H1 (cell line): ENCODE results near the gene USHBP1. TPM values are rescaled to one million over a fixed set of nuclear protein-coding genes. Genes with fewer than 3 reads are reported as not detected.
A peak's percentile ranks its signal among the peaks of the same experiment; 100 is the strongest.

Experiments
- CTCF ChIA-PET: fragments of 300-600 bp; sonication (Branson Sonifier 250); formaldehyde crosslinking; loops from one replicate; lab custom pipeline; 2021; ENCODE audit not compliant: partially characterized antibody; lab: Charles Lee
- POLR2A ChIA-PET: fragments of 300-600 bp; sonication (Branson Sonifier 250); formaldehyde crosslinking; loops from one replicate; lab custom pipeline; 2021; ENCODE audit warnings: inconsistent platforms; ENCODE audit not compliant: partially characterized antibody; lab: Charles Lee
- DNase-seq, 2 experiments: peaks; one replicate each; pipeline versions ENCODE4 v3.0.0 to v3.0.0-alpha.2; 2010 to 2022; ENCODE audit warnings: low spot score in 2 of 2, low read depth in 1 of 2, mixed read lengths in 1 of 2
- FAIRE-seq: peaks from 2 replicates; lab custom pipeline; 2011; peaks lifted over from hg19 to GRCh38; lab: Jason Lieb, UNC
- H2AFZ ChIP-seq: 2 replicates; pipeline ENCODE4 v1.8.1; 2012; ENCODE audit warnings: low read length, inconsistent platforms
- H2AK5ac ChIP-seq: 2 replicates; pipeline ENCODE4 v1.6.1; 2013; ENCODE audit warnings: low read depth, low read length
- H2BK120ac ChIP-seq: replicated peaks from 2 replicates; pipeline ENCODE3; 2013; ENCODE audit warnings: low read depth, low read length, inconsistent platforms
- H2BK12ac ChIP-seq: 2 replicates; pipeline ENCODE4 v1.6.1; 2013; ENCODE audit warnings: low read depth, low read length
- H2BK15ac ChIP-seq: 2 replicates; pipeline ENCODE4 v1.6.1; 2013; ENCODE audit warnings: low read length
- H2BK20ac ChIP-seq: 2 replicates; pipeline ENCODE4 v1.6.1; 2013; ENCODE audit warnings: low read length
- H2BK5ac ChIP-seq: 2 replicates; pipeline ENCODE4 v1.6.1; 2013; ENCODE audit warnings: low read depth, low read length
- H3K14ac ChIP-seq: 2 replicates; pipeline ENCODE4 v1.6.1; 2013; ENCODE audit warnings: inconsistent platforms; ENCODE audit not compliant: insufficient read length
- H3K18ac ChIP-seq: 2 replicates; pipeline ENCODE4 v1.6.1; 2013; ENCODE audit warnings: low read length; ENCODE audit errors: extremely low read depth
- H3K23ac ChIP-seq: 2 replicates; pipeline ENCODE4 v1.6.1; 2013; ENCODE audit warnings: inconsistent platforms; ENCODE audit not compliant: insufficient read length
- H3K23me2 ChIP-seq: 2 replicates; pipeline ENCODE4 v1.6.1; 2013; ENCODE audit warnings: low read depth, low read length
- H3K27ac ChIP-seq: 2 replicates; pipeline ENCODE4 v1.6.1; 2011; ENCODE audit warnings: low read depth, low read length, inconsistent platforms
- H3K27me3 ChIP-seq, 4 experiments: replicated peaks in 1 of 4; 1 replicate in 1 of 4; 2 replicates in 3 of 4; pipeline versions ENCODE4 v1.6.1 to v1.8.1; 2011 to 2013; ENCODE audit warnings: low read length in 3 of 4, mild to moderate bottlenecking in 3 of 4, inconsistent platforms in 2 of 4, mixed read lengths in 2 of 4, moderate library complexity in 1 of 4; ENCODE audit not compliant: control insufficient read depth in 3 of 4, insufficient read depth in 3 of 4; ENCODE audit errors: extremely low read depth in 1 of 4
- H3K36me3 ChIP-seq, 4 experiments: 2 replicates each; pipeline versions ENCODE4 v1.6.1 to v1.8.1; 2011 to 2013; ENCODE audit warnings: mild to moderate bottlenecking in 4 of 4, low read length in 3 of 4, moderate library complexity in 2 of 4, control low read depth in 1 of 4, inconsistent platforms in 1 of 4; ENCODE audit not compliant: insufficient read depth in 4 of 4, control insufficient read depth in 2 of 4
- H3K4ac ChIP-seq: replicated peaks from 2 replicates; pipeline ENCODE3; 2013; ENCODE audit warnings: low read length, low read depth, mixed read lengths, inconsistent platforms; ENCODE audit not compliant: insufficient read length
- H3K4me1 ChIP-seq, 4 experiments: replicated peaks in 1 of 4; 1 replicate in 1 of 4; 2 replicates in 3 of 4; pipeline versions ENCODE4 v1.6.1 to v1.8.1; 2011 to 2013; ENCODE audit warnings: low read length in 3 of 4, inconsistent platforms in 2 of 4, mixed read lengths in 1 of 4; ENCODE audit not compliant: insufficient read depth in 4 of 4, control insufficient read depth in 3 of 4
- H3K4me2 ChIP-seq, 2 experiments: 2 replicates each; pipeline versions ENCODE4 v1.6.1 to v1.8.1; 2011 to 2013; ENCODE audit warnings: low read depth in 2 of 2, low read length in 2 of 2, control low read depth in 1 of 2, inconsistent platforms in 1 of 2, mild to moderate bottlenecking in 1 of 2; ENCODE audit not compliant: insufficient read depth in 1 of 2
- H3K4me3 ChIP-seq, 4 experiments: fragments of 200-600, 300-600 bp in 1 of 4; sonication (generic), shearing (Covaris generic), sonication (Bioruptor Twin) in 1 of 4; 2 replicates each; pipeline versions ENCODE4 v1.5.1 to v1.8.1; 2011 to 2016; ENCODE audit warnings: low read length in 4 of 4, low read depth in 3 of 4, control low read depth in 2 of 4, inconsistent platforms in 2 of 4, mild to moderate bottlenecking in 2 of 4, mixed read lengths in 1 of 4, moderate library complexity in 1 of 4; ENCODE audit not compliant: insufficient read depth in 2 of 4; ENCODE audit errors: extremely low read depth in 1 of 4
- H3K56ac ChIP-seq: replicated peaks from 2 replicates; pipeline ENCODE3; 2013; ENCODE audit warnings: low read depth, mild to moderate bottlenecking, mixed read lengths, low read length, inconsistent platforms; ENCODE audit not compliant: insufficient read length
- H3K79me1 ChIP-seq: 2 replicates; pipeline ENCODE4 v1.6.1; 2013; ENCODE audit warnings: low read depth, low read length, control low read depth
- H3K79me2 ChIP-seq, 2 experiments: 2 replicates each; pipeline versions ENCODE4 v1.6.1 to v1.8.1; 2012 to 2013; ENCODE audit warnings: low read length in 2 of 2, mild to moderate bottlenecking in 2 of 2, inconsistent platforms in 1 of 2; ENCODE audit not compliant: insufficient read depth in 2 of 2, control insufficient read depth in 1 of 2
- H3K9ac ChIP-seq, 4 experiments: replicated peaks in 1 of 4; 1 replicate in 1 of 4; 2 replicates in 3 of 4; pipeline versions ENCODE4 v1.6.1 to v1.8.1; 2011 to 2013; ENCODE audit warnings: low read depth in 3 of 4, low read length in 3 of 4, control low read depth in 2 of 4, mild to moderate bottlenecking in 2 of 4, moderate library complexity in 2 of 4, inconsistent platforms in 1 of 4; ENCODE audit errors: extremely low read depth in 1 of 4
- H3K9me3 ChIP-seq, 2 experiments: 2 replicates each; pipeline versions ENCODE4 v1.6.1 to v1.8.1; 2012 to 2013; ENCODE audit warnings: mild to moderate bottlenecking in 2 of 2, moderate library complexity in 2 of 2, control low read depth in 1 of 2, inconsistent platforms in 1 of 2, low read depth in 1 of 2, low read length in 1 of 2, mixed read lengths in 1 of 2; ENCODE audit not compliant: insufficient read depth in 2 of 2
- H4K20me1 ChIP-seq, 2 experiments: replicated peaks in 1 of 2; 2 replicates each; pipeline versions ENCODE3 to v1.8.1; 2011 to 2013; ENCODE audit warnings: inconsistent platforms in 2 of 2, low read length in 2 of 2, mild to moderate bottlenecking in 1 of 2; ENCODE audit not compliant: insufficient read depth in 2 of 2, control insufficient read depth in 1 of 2
- H4K5ac ChIP-seq: 2 replicates; pipeline ENCODE4 v1.6.1; 2013; ENCODE audit warnings: low read length, low read depth, mixed read lengths, inconsistent platforms; ENCODE audit not compliant: insufficient read length
- H4K8ac ChIP-seq: 2 replicates; pipeline ENCODE4 v1.8.0; 2013; ENCODE audit warnings: mild to moderate bottlenecking, moderate library complexity, low read length, inconsistent platforms; ENCODE audit not compliant: insufficient read depth; ENCODE audit errors: extremely low read depth
- H4K91ac ChIP-seq: replicated peaks from 2 replicates; pipeline ENCODE3; 2013; ENCODE audit warnings: low read length, mixed read lengths, inconsistent platforms; ENCODE audit not compliant: insufficient read length
- BCL11A ChIP-seq, 2 experiments: IDR thresholded peaks; one replicate each; pipeline ENCODE4 v1.6.1; 2011; ENCODE audit warnings: low read depth in 2 of 2, low read length in 2 of 2, mild to moderate bottlenecking in 2 of 2
- CTCF ChIP-seq, 3 experiments: IDR thresholded peaks; 1 replicate in 2 of 3; 2 replicates in 1 of 3; pipeline versions ENCODE4 v1.5.1 to v1.6.1; 2011; ENCODE audit warnings: low read length in 3 of 3, mild to moderate bottlenecking in 3 of 3, inconsistent platforms in 2 of 3, low read depth in 1 of 3, moderate library complexity in 1 of 3; ENCODE audit not compliant: insufficient read depth in 1 of 3; ENCODE audit errors: control extremely low read depth in 1 of 3
- JUN ChIP-seq: IDR thresholded peaks from 2 replicates; pipeline ENCODE4 v1.6.1; 2011; ENCODE audit warnings: low read depth, mild to moderate bottlenecking, improper control_type of control experiment, low read length
- KDM1A ChIP-seq: fragments of 200-600, 300-600 bp; sonication (generic); IDR thresholded peaks from 2 replicates; pipeline ENCODE4 v1.7.1; 2016; ENCODE audit warnings: mild to moderate bottlenecking, low read length, borderline replicate concordance
- MAX ChIP-seq: IDR thresholded peaks from 2 replicates; pipeline ENCODE4 v1.6.1; 2012; ENCODE audit warnings: inconsistent platforms
- POU5F1 ChIP-seq: IDR thresholded peaks from 2 replicates; pipeline ENCODE4 v1.6.1; 2011; ENCODE audit warnings: low read depth, mild to moderate bottlenecking, low read length, moderate library complexity
- RXRA ChIP-seq: IDR thresholded peaks from 2 replicates; pipeline ENCODE4 v1.6.1; 2011; ENCODE audit warnings: low read depth, mild to moderate bottlenecking, low read length, moderate library complexity; ENCODE audit not compliant: insufficient read depth
- ZNF274 ChIP-seq: IDR thresholded peaks from 2 replicates; pipeline ENCODE4 v1.7.0; 2012; ENCODE audit warnings: low read length, borderline replicate concordance; ENCODE audit errors: extremely low read depth
- WGBS, 2 experiments: shearing (Covaris generic) in 1 of 2; methylation state at CpG; one replicate each; pipeline versions ENCODE4 v1.1.6 to v1.1.7; 2013 to 2015; ENCODE audit warnings: low lambda C conversion rate in 2 of 2, mixed read lengths in 2 of 2, inconsistent platforms in 1 of 2, low coverage in 1 of 2, missing lambda C conversion rate in 1 of 2; ENCODE audit not compliant: insufficient replicate concordance in 2 of 2, insufficient coverage in 1 of 2, insufficient read length in 1 of 2; ENCODE audit errors: extremely low coverage in 1 of 2, missing lambda C conversion rate in 1 of 2; 5-methylcytosine and 5-hydroxymethylcytosine counted together
- polyA plus RNA-seq, 7 experiments: library from polyadenylated mRNA; depleted of rRNA in 3 of 7; stranded (reverse) in 5 of 7; unstranded in 2 of 7; fragments of >200 nt in 5 of 7; fragments of 200-250 nt in 2 of 7; gene quantifications; 1 replicate in 5 of 7; 2 replicates in 1 of 7; 4 replicates in 1 of 7; pipeline versions ENCODE4 v1.2.1 to v1.2.3, GENCODE V29; 2011 to 2013; ENCODE audit warnings: missing spikeins in 2 of 7, mixed read lengths in 2 of 7
- total RNA-seq: library from RNA; stranded (reverse); fragmentation: NEBNext Ultra II Directional; extraction: Animal tissue kit (Norgen Biotek cat#: 25700); gene quantifications from 2 replicates; pipeline ENCODE4 v1.2.1, GENCODE V29; 2021

The USHBP1 gene
- total and polyA plus RNA-seq, 2 of the 8 experiments (the other 6 are each of a cell fraction or from before 2014, with no cell fraction given) = 5.0 to 7.5 TPM

GRCh38 chr19:17266026-17266425 lies 1.5 kb upstream of the USHBP1 start:
- CTCF ChIA-PET = interaction anchor here (1.1 to 3.3 kb wide), 6 partner anchors 16 to 199 kb away, joined by 3 to 28 read pairs (median 6); partner anchors contain the start of gene ANKLE1
- no peak for TF ChIP-seq RXRA
- TF ChIP-seq CTCF (IDR thresholded peaks at IDR 0.05; ENCODE audit: control extremely low read depth in 1 of 3, insufficient read depth in 1 of 3, low read depth in 1 of 3, low read length in 3 of 3) = no peak
- no peak for TF ChIP-seq KDM1A
- TF ChIP-seq MAX = no peak
- TF ChIP-seq ZNF274 = no peak
- TF ChIP-seq JUN = no peak
- TF ChIP-seq POU5F1 = no peak
- no peak for TF ChIP-seq BCL11A (IDR thresholded peaks at IDR 0.05; ENCODE audit: low read depth in 2 of 2, low read length in 2 of 2)

More at GRCh38 chr19:17266026-17266425, 1.5 kb upstream of the USHBP1 start:
- H3K9ac ChIP-seq = no peak overlapping the region
- H3K56ac ChIP-seq = no peak overlapping the region
- no peak overlapping the region for H2AK5ac ChIP-seq
- no peak overlapping the region for H3K4ac ChIP-seq
- 92% methylated on average over 7 of the region's 7 CpGs; no CpG with 5 or more reads in 1 of the 2 experiments for WGBS, 2 experiments
- no peak overlapping the region for H3K14ac ChIP-seq
- H2BK20ac ChIP-seq = no peak overlapping the region
- peaks cover 0 to 8% (median 2%) of the 10 kb centered on the region in 4 experiments; a peak in 5 of 7 replicates for H3K4me1 ChIP-seq
- no peaks in the 10 kb centered on the region for H3K27me3 ChIP-seq
- no peak overlapping the region for H3K27ac ChIP-seq
- DNase-seq (no peak), FAIRE-seq (no peak)
- H3K4me2 ChIP-seq = no peak overlapping the region
- H3K23ac ChIP-seq = no peak overlapping the region
- H3K4me3 ChIP-seq = no peak overlapping the region
- peaks cover 3 to 12% of the 10 kb centered on the region in 2 experiments; a peak in 3 of 4 replicates for H3K79me2 ChIP-seq
- H2BK15ac ChIP-seq = no peak overlapping the region
- POLR2A ChIA-PET = interaction anchor here (1.2 to 12.8 kb wide), 7 partner anchors 13 to 51 kb away, joined by 3 to 113 read pairs (median 15); partner anchors contain the start of genes ANKLE1 and USE1
- H4K5ac ChIP-seq = no peak overlapping the region
- no peak overlapping the region for H2BK12ac ChIP-seq
- H2BK5ac ChIP-seq = 0 out of 2 replicates have a peak overlapping the region, but pooled peaks have one; percentile 18
- H4K8ac ChIP-seq = no peak overlapping the region
- H2BK120ac ChIP-seq = no peak overlapping the region
- no peak overlapping the region for H4K91ac ChIP-seq
- H3K79me1 ChIP-seq = no peaks in the 10 kb centered on the region; the same call in 1 of the 2 replicates
- H2AFZ ChIP-seq = no peak overlapping the region
- no peaks in the 10 kb centered on the region for H4K20me1 ChIP-seq
- H3K18ac ChIP-seq = no peak overlapping the region
- H3K23me2 ChIP-seq = no peaks in the 10 kb centered on the region
- H3K9me3 ChIP-seq = no peaks in the 10 kb centered on the region
- H3K36me3 ChIP-seq = peaks cover 0 to 8% (median 2%) of the 10 kb centered on the region in 4 experiments; a peak in 3 of 8 replicates
